ENCODE measurements around the gene SPACA9. TPM values are rescaled to one million over a fixed set of nuclear protein-coding genes. Genes with fewer than 3 reads are reported as not detected.

Gene SPACA9
- total RNA-seq, 1 donor from 2014 or later: 13.9 TPM

DNA sequence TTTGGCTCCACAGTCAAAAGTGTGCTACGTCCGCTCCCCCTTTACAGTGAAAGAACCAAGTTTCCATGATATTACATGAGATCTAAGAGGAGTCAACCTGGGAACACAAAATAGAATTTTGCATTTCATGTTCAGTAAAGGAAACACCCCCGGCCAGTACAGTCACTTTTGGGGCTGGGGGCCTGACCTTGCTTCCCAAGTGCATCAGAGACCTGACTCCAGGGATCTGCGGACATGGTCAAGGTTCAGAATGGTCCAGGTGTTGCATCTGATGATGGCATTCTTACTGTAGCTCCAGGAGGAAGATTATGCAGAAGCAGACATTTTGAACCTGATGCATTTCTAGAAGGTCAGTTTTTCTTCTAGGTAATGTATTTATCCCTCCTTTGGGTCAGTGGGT is 40.4 kb upstream of the SPACA9 start:
- Histone ChIP-seq H3K27ac (no peak overlapping the region), H3K36me3 (no peaks in the 10 kb centered on the region), H3K9me3 (no peaks in the 10 kb centered on the region), H3K27me3 (ENCODE audit: low read depth) (no peaks in the 10 kb centered on the region), H3K4me3 (no peak overlapping the region), H3K4me1 (no peaks in the 10 kb centered on the region)
- intact Hi-C loops (cut with DNase I): no loop called here
- TF ChIP-seq, protein P1, sequence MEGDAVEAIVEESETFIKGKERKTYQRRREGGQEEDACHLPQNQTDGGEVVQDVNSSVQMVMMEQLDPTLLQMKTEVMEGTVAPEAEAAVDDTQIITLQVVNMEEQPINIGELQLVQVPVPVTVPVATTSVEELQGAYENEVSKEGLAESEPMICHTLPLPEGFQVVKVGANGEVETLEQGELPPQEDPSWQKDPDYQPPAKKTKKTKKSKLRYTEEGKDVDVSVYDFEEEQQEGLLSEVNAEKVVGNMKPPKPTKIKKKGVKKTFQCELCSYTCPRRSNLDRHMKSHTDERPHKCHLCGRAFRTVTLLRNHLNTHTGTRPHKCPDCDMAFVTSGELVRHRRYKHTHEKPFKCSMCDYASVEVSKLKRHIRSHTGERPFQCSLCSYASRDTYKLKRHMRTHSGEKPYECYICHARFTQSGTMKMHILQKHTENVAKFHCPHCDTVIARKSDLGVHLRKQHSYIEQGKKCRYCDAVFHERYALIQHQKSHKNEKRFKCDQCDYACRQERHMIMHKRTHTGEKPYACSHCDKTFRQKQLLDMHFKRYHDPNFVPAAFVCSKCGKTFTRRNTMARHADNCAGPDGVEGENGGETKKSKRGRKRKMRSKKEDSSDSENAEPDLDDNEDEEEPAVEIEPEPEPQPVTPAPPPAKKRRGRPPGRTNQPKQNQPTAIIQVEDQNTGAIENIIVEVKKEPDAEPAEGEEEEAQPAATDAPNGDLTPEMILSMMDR (IDR thresholded peaks at IDR 0.05): no peak
- no peak for ATAC-seq
- no peak for DNase-seq

DNA sequence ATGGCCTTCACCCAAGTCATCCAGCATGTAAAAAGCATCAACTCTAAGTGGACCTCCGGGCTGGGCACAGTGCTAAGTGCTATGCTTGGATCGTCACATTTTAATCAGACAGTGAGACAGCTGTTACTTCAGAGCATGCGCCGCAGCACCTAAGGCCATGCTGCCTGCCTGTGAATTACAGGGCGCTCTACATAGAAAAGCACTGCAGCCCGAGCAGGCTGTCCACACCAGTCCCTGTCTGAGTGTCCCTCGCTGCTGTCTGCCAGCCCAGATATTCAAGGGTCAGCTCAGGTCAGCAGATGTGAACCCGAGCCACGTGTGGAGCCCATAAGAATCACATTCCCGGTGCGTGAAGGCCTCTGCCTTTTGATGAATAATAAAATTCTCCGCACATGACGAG is 37.7 kb upstream of the SPACA9 start:
- H3K9me3 ChIP-seq: no peaks in the 10 kb centered on the region
- DNase-seq (no peak), ATAC-seq (no peak)
- H3K4me3 ChIP-seq: no peak overlapping the region
- H3K4me1 ChIP-seq: no peaks in the 10 kb centered on the region
- H3K27me3 ChIP-seq (ENCODE audit: low read depth): no peaks in the 10 kb centered on the region
- no peaks in the 10 kb centered on the region for H3K36me3 ChIP-seq
- no peak overlapping the region for H3K27ac ChIP-seq
- TF ChIP-seq, protein P1 (IDR thresholded peaks at IDR 0.05): no peak
- intact Hi-C loops (cut with DNase I): no loop called here

- Histone ChIP-seq H3K27me3 (ENCODE audit: low read depth) (no peaks in the 10 kb centered on the region), H3K4me3 (no peak overlapping the region), H3K9me3 (no peaks in the 10 kb centered on the region), H3K36me3 (no peaks in the 10 kb centered on the region), H3K4me1 (no peaks in the 10 kb centered on the region), H3K27ac (no peak overlapping the region)
- intact Hi-C loops (cut with DNase I): no loop called here
- DNase-seq (no peak), ATAC-seq (no peak)
- TF ChIP-seq, protein P1 (IDR thresholded peaks at IDR 0.05): no peak
Measured at GRCh38 chr9:132842124-132843044, 36.3 kb upstream of the SPACA9 start.

- ATAC-seq (no peak), DNase-seq (no peak)
- Histone ChIP-seq H3K27ac (no peak overlapping the region), H3K4me1 (no peaks in the 10 kb centered on the region), H3K4me3 (no peak overlapping the region), H3K9me3 (no peaks in the 10 kb centered on the region), H3K27me3 (ENCODE audit: low read depth) (no peaks in the 10 kb centered on the region), H3K36me3 (no peaks in the 10 kb centered on the region)
- TF ChIP-seq, protein P1 (IDR thresholded peaks at IDR 0.05): no peak
- intact Hi-C loops (cut with DNase I): no loop called here
Measured at GRCh38 chr9:132846109-132846917, 32.4 kb upstream of the SPACA9 start.

DNA sequence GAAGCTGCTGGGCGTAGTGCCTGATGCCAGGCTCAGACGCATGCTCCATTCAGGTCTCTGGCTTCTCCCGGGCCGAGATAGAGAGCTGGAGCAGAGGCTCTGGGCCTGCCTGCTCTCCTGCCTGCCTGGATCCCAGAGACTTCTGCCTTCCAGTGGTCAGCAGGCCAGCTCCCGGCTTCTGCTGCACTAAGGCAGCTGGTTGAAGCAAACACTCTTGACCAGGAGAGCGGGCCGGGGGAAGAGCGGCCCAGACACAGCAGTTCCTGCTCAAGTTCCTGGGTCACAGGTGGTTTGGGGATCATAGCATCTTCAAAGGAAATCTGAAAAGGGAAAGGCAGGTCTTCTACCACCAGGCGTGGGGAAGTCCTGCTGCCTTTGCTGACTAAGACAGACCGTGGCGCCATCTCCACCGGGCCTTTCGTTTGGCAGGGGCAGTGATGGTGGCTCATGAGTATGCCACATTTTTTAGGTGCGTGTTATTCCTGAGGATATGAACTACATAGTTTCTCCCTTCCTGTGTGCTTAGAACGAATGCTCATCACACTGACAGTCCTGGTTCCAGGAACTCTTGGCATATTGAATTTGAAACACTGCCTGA is 31.7 kb upstream of the SPACA9 start:
- intact Hi-C loops (cut with DNase I): no loop called here
- H3K27me3 ChIP-seq (ENCODE audit: low read depth): no peaks in the 10 kb centered on the region
- no peaks in the 10 kb centered on the region for H3K4me1 ChIP-seq
- no peak overlapping the region for H3K27ac ChIP-seq
- H3K36me3 ChIP-seq: no peaks in the 10 kb centered on the region
- H3K9me3 ChIP-seq: no peaks in the 10 kb centered on the region
- no peak overlapping the region for H3K4me3 ChIP-seq
- no peak for ATAC-seq
- no peak for DNase-seq
- TF ChIP-seq, protein P1 (IDR thresholded peaks at IDR 0.05): no peak

Measured in lower lobe of right lung (tissue), 2 donors.